H9 (cell line): ENCODE measurements around the gene CKAP2. TPM values are rescaled to one million over a fixed set of nuclear protein-coding genes. Genes with fewer than 3 reads are reported as not detected.

ENCODE experiments used
- DNase-seq: peaks from one replicate; pipeline ENCODE4 v3.0.0-alpha.2; 2017
- H2AFZ ChIP-seq: one replicate; pipeline ENCODE4 v1.6.1; 2013; ENCODE audit warnings: mild to moderate bottlenecking, low read length, control low read depth, moderate library complexity
- H2AK5ac ChIP-seq: 2 replicates; pipeline ENCODE4 v1.6.1; 2013; ENCODE audit warnings: low read length, control low read depth, mixed read lengths; ENCODE audit not compliant: insufficient read length
- H2BK120ac ChIP-seq: one replicate; pipeline ENCODE4 v1.6.1; 2013; ENCODE audit warnings: low read depth, mild to moderate bottlenecking, low read length, control low read depth, inconsistent platforms; ENCODE audit not compliant: poor library complexity, severe bottlenecking
- H2BK12ac ChIP-seq: 2 replicates; pipeline ENCODE4 v1.6.1; 2013; ENCODE audit warnings: low read length, control low read depth, mixed read lengths, low read depth; ENCODE audit not compliant: insufficient read length
- H2BK15ac ChIP-seq: 2 replicates; pipeline ENCODE4 v1.6.1; 2013; ENCODE audit warnings: low read depth, low read length, control low read depth
- H2BK20ac ChIP-seq: one replicate; pipeline ENCODE4 v1.6.1; 2013; ENCODE audit warnings: low read depth, mild to moderate bottlenecking, low read length, control low read depth, inconsistent platforms; ENCODE audit not compliant: poor library complexity, severe bottlenecking
- H2BK5ac ChIP-seq: 2 replicates; pipeline ENCODE4 v1.6.1; 2013; ENCODE audit warnings: low read length, control low read depth, mixed read lengths; ENCODE audit not compliant: insufficient read length
- H3K14ac ChIP-seq: 2 replicates; pipeline ENCODE4 v1.6.1; 2013; ENCODE audit warnings: low read length, control low read depth; ENCODE audit not compliant: insufficient read depth
- H3K18ac ChIP-seq: 2 replicates; pipeline ENCODE4 v1.6.1; 2013; ENCODE audit warnings: low read depth, mild to moderate bottlenecking, mixed read lengths, low read length, control low read depth; ENCODE audit not compliant: insufficient read length
- H3K23ac ChIP-seq: 2 replicates; pipeline ENCODE4 v1.6.1; 2013; ENCODE audit warnings: low read length, control low read depth, mixed read lengths, low read depth; ENCODE audit not compliant: insufficient read length
- H3K23me2 ChIP-seq: 2 replicates; pipeline ENCODE4 v1.6.1; 2013; ENCODE audit warnings: low read depth, mild to moderate bottlenecking, mixed read lengths, low read length, control low read depth; ENCODE audit not compliant: insufficient read length, poor library complexity, severe bottlenecking
- H3K27ac ChIP-seq: 2 replicates; pipeline ENCODE4 v1.5.1; 2013; ENCODE audit warnings: low read length, control low read depth, mixed read lengths, low read depth; ENCODE audit not compliant: insufficient read length
- H3K27me3 ChIP-seq: 2 replicates; pipeline ENCODE4 v1.6.1; 2013; ENCODE audit warnings: low read length, control low read depth, inconsistent platforms; ENCODE audit not compliant: insufficient read depth
- H3K4ac ChIP-seq: 2 replicates; pipeline ENCODE4 v1.6.1; 2013; ENCODE audit warnings: low read depth, mild to moderate bottlenecking, control low read depth, inconsistent platforms, low read length, moderate library complexity
- H3K4me1 ChIP-seq: 2 replicates; pipeline ENCODE4 v1.6.1; 2013; ENCODE audit warnings: low read length, control low read depth, inconsistent platforms; ENCODE audit not compliant: insufficient read depth
- H3K4me2 ChIP-seq: 2 replicates; pipeline ENCODE4 v1.6.1; 2013; ENCODE audit warnings: low read length, control low read depth, mixed read lengths; ENCODE audit not compliant: insufficient read length, insufficient read depth
- H3K56ac ChIP-seq: 2 replicates; pipeline ENCODE4 v1.6.1; 2013; ENCODE audit warnings: low read depth, mild to moderate bottlenecking, mixed read lengths, low read length, control low read depth; ENCODE audit not compliant: insufficient read length
- H3K79me1 ChIP-seq: 2 replicates; pipeline ENCODE4 v1.6.1; 2013; ENCODE audit warnings: low read depth, mild to moderate bottlenecking, moderate library complexity, low read length, control low read depth, inconsistent platforms; ENCODE audit not compliant: insufficient read depth, poor library complexity, severe bottlenecking
- H3K79me2 ChIP-seq: 2 replicates; pipeline ENCODE4 v1.6.1; 2013; ENCODE audit warnings: low read length, control low read depth, inconsistent platforms; ENCODE audit not compliant: insufficient read depth
- H3K9ac ChIP-seq: 2 replicates; pipeline ENCODE4 v1.6.1; 2013; ENCODE audit warnings: low read length, control low read depth, mixed read lengths; ENCODE audit not compliant: insufficient read length; ENCODE audit errors: extremely low read depth
- H3K9me3 ChIP-seq: one replicate; pipeline ENCODE4 v1.6.1; 2013; ENCODE audit warnings: low read depth, low read length, inconsistent platforms; ENCODE audit not compliant: control insufficient read depth
- H3T11ph ChIP-seq: one replicate; pipeline ENCODE4 v1.6.1; 2013; ENCODE audit warnings: mild to moderate bottlenecking, low read length, control low read depth, inconsistent platforms
- H4K20me1 ChIP-seq: one replicate; pipeline ENCODE4 v1.6.1; 2013; ENCODE audit not compliant: control insufficient read depth, insufficient read length, insufficient read depth
- H4K5ac ChIP-seq: 2 replicates; pipeline ENCODE4 v1.6.1; 2013; ENCODE audit warnings: low read depth, mild to moderate bottlenecking, mixed read lengths, low read length, control low read depth; ENCODE audit not compliant: insufficient read length
- H4K8ac ChIP-seq: replicated peaks from 2 replicates; pipeline ENCODE4 v1.6.1; 2013; ENCODE audit warnings: low read length, control low read depth, mixed read lengths, low read depth; ENCODE audit not compliant: insufficient read length
- H4K91ac ChIP-seq: 2 replicates; pipeline ENCODE4 v1.6.1; 2013; ENCODE audit warnings: low read depth, mild to moderate bottlenecking, moderate library complexity, mixed read lengths, low read length, control low read depth; ENCODE audit not compliant: insufficient read length
- H3K27ac Mint-ChIP-seq, 3 experiments: 2 replicates in 2 of 3; 3 replicates in 1 of 3; pipeline ENCODE4 v1.8.0; 2020 to 2021; ENCODE audit warnings: mixed read lengths in 3 of 3, mild to moderate bottlenecking in 1 of 3, moderate library complexity in 1 of 3
- H3K27me3 Mint-ChIP-seq: 2 replicates; pipeline ENCODE4 v1.8.0; 2021; ENCODE audit warnings: low read depth, mild to moderate bottlenecking, moderate library complexity, mixed read lengths
- H3K36me3 Mint-ChIP-seq, 3 experiments: 2 replicates in 2 of 3; 3 replicates in 1 of 3; pipeline ENCODE4 v1.8.0; 2020 to 2021; ENCODE audit warnings: low read depth in 3 of 3, mixed read lengths in 3 of 3; ENCODE audit not compliant: insufficient read depth in 1 of 3
- H3K4me1 Mint-ChIP-seq, 2 experiments: 2 replicates each; pipeline ENCODE4 v1.8.0; 2020; ENCODE audit warnings: mixed read lengths in 2 of 2
- H3K4me3 Mint-ChIP-seq, 2 experiments: 2 replicates in 1 of 2; 3 replicates in 1 of 2; pipeline ENCODE4 v1.8.0; 2020 to 2021; ENCODE audit warnings: mild to moderate bottlenecking in 2 of 2, mixed read lengths in 2 of 2, moderate library complexity in 1 of 2
- H3K9me3 Mint-ChIP-seq, 2 experiments: 2 replicates in 1 of 2; 3 replicates in 1 of 2; pipeline ENCODE4 v1.8.0; 2020; ENCODE audit warnings: mild to moderate bottlenecking in 2 of 2, mixed read lengths in 2 of 2, moderate library complexity in 1 of 2
- CTCF ChIP-seq: fragments of 200-600 bp; sonication (generic); conservative IDR thresholded peaks from 3 replicates; pipeline ENCODE4 v1.8.0; 2021; ENCODE audit warnings: antibody characterized with exemption, mild to moderate bottlenecking
- WGBS: extraction: QIAGEN DNeasy Blood & Tissue Kit; methylation state at CpG from one replicate; pipeline ENCODE4 v1.1.7; 2013; ENCODE audit warnings: missing lambda C conversion rate, low lambda C conversion rate, mixed read lengths; ENCODE audit not compliant: insufficient read length; ENCODE audit errors: extremely low coverage; 5-methylcytosine and 5-hydroxymethylcytosine counted together
- total RNA-seq: library from RNA; stranded (reverse); gene quantifications from 2 replicates; pipeline ENCODE4 v1.2.1, GENCODE V29; 2021

The CKAP2 gene
- total RNA-seq, 1 experiment from 2014 or later, result 72.4 TPM

- TF ChIP-seq CTCF, result no peak
- WGBS, result no CpG with 5 or more reads among the region's 2 CpGs
- no peak overlapping the region for H3K9ac ChIP-seq
- no peak overlapping the region for H3T11ph ChIP-seq
- no peaks in the 10 kb centered on the region for H3K27me3 ChIP-seq
- H4K8ac ChIP-seq, result no peak overlapping the region
- H4K91ac ChIP-seq, result no peak overlapping the region
- no peaks in the 10 kb centered on the region for H4K20me1 ChIP-seq
- no peaks in the 10 kb centered on the region; a peak in 2 of 5 replicates for H3K9me3 Mint-ChIP-seq
- H2BK120ac ChIP-seq, result no peak overlapping the region
- H3K4ac ChIP-seq, result no peak overlapping the region
- no peak overlapping the region for H2BK15ac ChIP-seq
- H2AFZ ChIP-seq, result no peak overlapping the region
- H2AK5ac ChIP-seq, result no peak overlapping the region
- H2BK12ac ChIP-seq, result no peak overlapping the region
- H3K27me3 Mint-ChIP-seq, result no peaks in the 10 kb centered on the region; the same call in 1 of the 2 replicates
- no peak for DNase-seq
- H3K4me1 Mint-ChIP-seq, result peaks cover 35 to 40% of the 10 kb centered on the region in 2 experiments
- H3K56ac ChIP-seq, result no peak overlapping the region
- no peaks in the 10 kb centered on the region; the same call in 1 of the 2 replicates for H3K4me1 ChIP-seq
- no peak overlapping the region for H4K5ac ChIP-seq
- no peak overlapping the region for H3K23ac ChIP-seq
- no peak overlapping the region for H3K27ac ChIP-seq
- H3K79me2 ChIP-seq, result peaks cover 14% of the 10 kb centered on the region; the same call in 1 of the 2 replicates
- H3K36me3 Mint-ChIP-seq, result peaks cover 13 to 17% (median 15%) of the 10 kb centered on the region in 3 experiments
- no peaks in the 10 kb centered on the region for H3K9me3 ChIP-seq
- no peak overlapping the region for H2BK5ac ChIP-seq
- H3K4me3 Mint-ChIP-seq, result no peak overlapping the region
- no peak overlapping the region for H3K14ac ChIP-seq
- H3K18ac ChIP-seq, result no peak overlapping the region
- no peak overlapping the region for H2BK20ac ChIP-seq
- H3K79me1 ChIP-seq, result peaks cover 3% of the 10 kb centered on the region
- H3K4me2 ChIP-seq, result no peak overlapping the region
- peaks cover 10% of the 10 kb centered on the region for H3K23me2 ChIP-seq
- no peak overlapping the region for H3K27ac Mint-ChIP-seq
Observed at GRCh38 chr13:52452470-52452869, 2.8 kb upstream of the CKAP2 start.
